ENCODE data around the gene NOL4.
"Not testable (repeated sequence)": the region's sequence is repeated elsewhere in the genome, so short reads cannot be mapped to it uniquely, and the experiment has no call there.

NOL4 gene

GRCh38 chr18:34224423-34225217 is at the start of gene NOL4:
Gene NOL4 (minus strand): TSS chr18:34224913. CDS start chr18:34223253, 1,660 bp downstream.
- peak in 49 of 51 donors; percentile 21 to 93 (median 79) for DNase-seq

- DNase-seq = not testable (repeated sequence)
Observed at GRCh38 chr18:34266029-34266428, 41.3 kb upstream of the NOL4 start.

- no peak for DNase-seq
Observed at GRCh38 chr18:34261865-34262780, 37.4 kb upstream of the NOL4 start.

GRCh38 chr18:34258176-34258575 is 33.5 kb upstream of the NOL4 start:
- DNase-seq = no peak

- no peak for DNase-seq
Observed at GRCh38 chr18:34251919-34252318, 27.2 kb upstream of the NOL4 start.

- DNase-seq = no peak
Observed at GRCh38 chr18:34248727-34249126, 24.0 kb upstream of the NOL4 start.

- DNase-seq = no peak
Observed at GRCh38 chr18:34242739-34243138, 18.0 kb upstream of the NOL4 start.

- DNase-seq = not testable (repeated sequence)
Observed at GRCh38 chr18:34233781-34234388, 9.2 kb upstream of the NOL4 start.

- no peak for DNase-seq
Observed at GRCh38 chr18:34225218-34225553, 473 bp upstream of the NOL4 start.

GRCh38 chr18:34223893-34224422 is 755 bp downstream of the NOL4 start:
- peak in 5 of 51 donors; percentile 3 to 68 (median 14) for DNase-seq

GRCh38 chr18:34223164-34223892 is 1.4 kb downstream of the NOL4 start:
- peak in 30 of 51 donors; percentile 2 to 73 (median 28) for DNase-seq

- peak in 40 of 51 donors; percentile 4 to 86 (median 47) for DNase-seq
Observed at GRCh38 chr18:34222307-34223163, 2.2 kb downstream of the NOL4 start.

GRCh38 chr18:34221971-34222306 is 2.8 kb downstream of the NOL4 start:
- DNase-seq = peak in 37 of 51 donors; percentile 2 to 86 (median 32)

GRCh38 chr18:34220081-34220815 is 4.5 kb downstream of the NOL4 start:
- DNase-seq = peak in 1 of 51 donors; percentile 38

GRCh38 chr18:34219651-34220050 is 5.1 kb downstream of the NOL4 start:
- peak in 25 of 51 donors; percentile 4 to 62 (median 20) for DNase-seq

GRCh38 chr18:34212511-34212910 is 12.2 kb downstream of the NOL4 start:
- no peak for DNase-seq

GRCh38 chr18:34207344-34207851 is 17.3 kb downstream of the NOL4 start:
- no peak for DNase-seq

GRCh38 chr18:34203866-34204265 is 20.8 kb downstream of the NOL4 start:
- DNase-seq = no peak

GRCh38 chr18:34196256-34196655 is 28.5 kb downstream of the NOL4 start:
- no peak for DNase-seq

Data from hypothalamus (tissue), 51 donors.